Esophagus squamous epithelium (tissue), 5 donors: ENCODE data around the gene C2CD2. TPM values are rescaled to one million over a fixed set of nuclear protein-coding genes. Genes with fewer than 3 reads are reported as not detected.

Experiments used
- DNase-seq: peaks from one replicate; lab custom pipeline; 2025; lab: John Stamatoyannopoulos, UW
- H3K27ac ChIP-seq, 4 donors: fragments of 200-600 bp; sonication (generic); one replicate each; pipeline ENCODE4 v1.5.1; 2016 to 2019; ENCODE audit warnings: mild to moderate bottlenecking in 1 of 4
- H3K27me3 ChIP-seq, 4 donors: fragments of 200-600 bp; sonication (generic); 1 replicate in 3 of 4; 2 replicates in 1 of 4; pipeline versions ENCODE4 v1.5.1 to v1.6.0; 2017 to 2021; ENCODE audit warnings: antibody characterized with exemption in 1 of 4
- H3K36me3 ChIP-seq, 3 donors: fragments of 200-600 bp; sonication (generic); one replicate each; pipeline ENCODE4 v1.5.1; 2016 to 2019
- H3K4me1 ChIP-seq, 3 donors: fragments of 200-600 bp; sonication (generic); one replicate each; pipeline ENCODE4 v1.5.1; 2017 to 2019
- H3K4me3 ChIP-seq, 4 donors: fragments of 200-600 bp; sonication (generic); 1 replicate in 3 of 4; 2 replicates in 1 of 4; pipeline ENCODE4 v1.5.1; 2016 to 2019; ENCODE audit warnings: mild to moderate bottlenecking in 2 of 4, moderate library complexity in 1 of 4
- H3K9me3 ChIP-seq, 3 donors: fragments of 200-600 bp; sonication (generic); one replicate each; pipeline ENCODE4 v1.5.1; 2016 to 2019
- POLR2A ChIP-seq, 4 donors: fragments of 450-650 bp; IDR thresholded peaks; one replicate each; pipeline ENCODE4 v1.6.1; 2017; ENCODE audit warnings: antibody characterized with exemption in 4 of 4, mild to moderate bottlenecking in 4 of 4, moderate library complexity in 3 of 4
- WGBS, 2 donors: methylation state at CpG; one replicate each; pipeline ENCODE4 v1.1.5; 2018; 5-methylcytosine and 5-hydroxymethylcytosine counted together
- intact Hi-C: fragments of 100-400 bp; cut with DNase I; formaldehyde crosslinking; loops from one replicate; pipeline ENCODE4 v1.15.0; 2022
- total RNA-seq, 4 donors: library from RNA; depleted of rRNA; stranded (reverse); fragments of >200 nt; gene quantifications; one replicate each; pipeline ENCODE4 v1.1.0, GENCODE V29; 2016
- TF ChIP-seq, protein P1 (sequence below), 6 experiments: fragments of 450-650 bp in 4 of 6; fragments of 200-600 bp in 2 of 6; sonication (generic) in 2 of 6; IDR thresholded peaks; one replicate each; pipeline ENCODE4 v1.5.1; 2016 to 2019; ENCODE audit warnings: antibody characterized with exemption in 6 of 6, mild to moderate bottlenecking in 4 of 6, moderate library complexity in 4 of 6
- donor health status: DM: yes; HTN: yes; CAD: no.

The C2CD2 gene
- total RNA-seq, 4 donors from 2014 or later, result 13.6 to 21.2 (median 15.6) TPM

DNA sequence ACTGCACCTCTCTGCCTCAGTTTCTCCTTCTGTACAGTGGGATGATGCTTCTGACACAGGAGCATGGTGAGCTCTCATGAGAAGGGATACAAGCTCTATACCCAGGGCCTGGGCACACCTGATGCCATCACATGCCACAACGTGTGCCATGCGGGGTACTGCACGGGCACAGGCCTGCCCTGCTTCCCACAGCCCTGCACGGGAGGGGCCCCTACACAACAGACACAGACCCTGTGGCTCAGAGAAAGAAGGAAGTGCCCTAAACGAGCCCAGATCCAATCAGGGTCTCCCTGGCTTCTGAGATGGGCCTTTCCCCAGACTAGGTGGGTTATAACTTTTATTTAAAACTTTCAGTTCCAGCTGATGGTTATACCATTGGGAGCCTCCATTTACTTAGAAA is 24.6 kb downstream of the C2CD2 start:
- H3K4me1 ChIP-seq, result peaks cover 23 to 98% (median 73%) of the 10 kb centered on the region in 3 donors
- WGBS, 2 donors, result 43 to 53% methylated on average over 4 of the region's 5 CpGs

GRCh38 chr21:41928621-41929220 is 25.1 kb downstream of the C2CD2 start:
- TF ChIP-seq, protein P1, sequence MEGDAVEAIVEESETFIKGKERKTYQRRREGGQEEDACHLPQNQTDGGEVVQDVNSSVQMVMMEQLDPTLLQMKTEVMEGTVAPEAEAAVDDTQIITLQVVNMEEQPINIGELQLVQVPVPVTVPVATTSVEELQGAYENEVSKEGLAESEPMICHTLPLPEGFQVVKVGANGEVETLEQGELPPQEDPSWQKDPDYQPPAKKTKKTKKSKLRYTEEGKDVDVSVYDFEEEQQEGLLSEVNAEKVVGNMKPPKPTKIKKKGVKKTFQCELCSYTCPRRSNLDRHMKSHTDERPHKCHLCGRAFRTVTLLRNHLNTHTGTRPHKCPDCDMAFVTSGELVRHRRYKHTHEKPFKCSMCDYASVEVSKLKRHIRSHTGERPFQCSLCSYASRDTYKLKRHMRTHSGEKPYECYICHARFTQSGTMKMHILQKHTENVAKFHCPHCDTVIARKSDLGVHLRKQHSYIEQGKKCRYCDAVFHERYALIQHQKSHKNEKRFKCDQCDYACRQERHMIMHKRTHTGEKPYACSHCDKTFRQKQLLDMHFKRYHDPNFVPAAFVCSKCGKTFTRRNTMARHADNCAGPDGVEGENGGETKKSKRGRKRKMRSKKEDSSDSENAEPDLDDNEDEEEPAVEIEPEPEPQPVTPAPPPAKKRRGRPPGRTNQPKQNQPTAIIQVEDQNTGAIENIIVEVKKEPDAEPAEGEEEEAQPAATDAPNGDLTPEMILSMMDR (IDR thresholded peaks at IDR 0.05), result no peak
- TF ChIP-seq POLR2A (IDR thresholded peaks at IDR 0.05), result no peak
- intact Hi-C loops, result no loop called here
- no peak for DNase-seq
- Histone ChIP-seq H3K27ac (peak overlapping the region; percentile 67 to 90 (median 81)), H3K4me1 (peaks cover 23 to 98% (median 72%) of the 10 kb centered on the region in 3 donors), H3K9me3 (no peaks in the 10 kb centered on the region), H3K4me3 (no peak overlapping the region), H3K36me3 (no peaks in the 10 kb centered on the region), H3K27me3 (no peaks in the 10 kb centered on the region)
- 54 to 62% methylated on average over 10 of the region's 10 CpGs for WGBS, 2 donors

More for the DNA sequence above, 24.6 kb downstream of the C2CD2 start:
- TF ChIP-seq, protein P1 (IDR thresholded peaks at IDR 0.05), result no peak
- no peak for TF ChIP-seq POLR2A (IDR thresholded peaks at IDR 0.05)
- H3K4me3 ChIP-seq, result no peak overlapping the region
- no peaks in the 10 kb centered on the region for H3K27me3 ChIP-seq
- H3K36me3 ChIP-seq, result no peaks in the 10 kb centered on the region
- intact Hi-C loops, result no loop called here
- DNase-seq, result no peak
- H3K27ac ChIP-seq, result peak overlapping the region; percentile 67 to 90 (median 81)
- no peaks in the 10 kb centered on the region for H3K9me3 ChIP-seq

- H3K27me3 ChIP-seq, result no peaks in the 10 kb centered on the region
- DNase-seq, result no peak
- no peaks in the 10 kb centered on the region for H3K36me3 ChIP-seq
- TF ChIP-seq POLR2A (IDR thresholded peaks at IDR 0.05), result no peak
- TF ChIP-seq, protein P1 (IDR thresholded peaks at IDR 0.05), result no peak
- 83 to 87% methylated on average over 16 to 17 of the region's 17 CpGs for WGBS, 2 donors
- H3K27ac ChIP-seq, result peak overlapping the region; percentile 86 to 90 (median 89)
- peaks cover 17 to 95% (median 66%) of the 10 kb centered on the region in 3 donors for H3K4me1 ChIP-seq
- no peak overlapping the region for H3K4me3 ChIP-seq
- no peaks in the 10 kb centered on the region for H3K9me3 ChIP-seq
- intact Hi-C loops, result no loop called here
Measured at GRCh38 chr21:41927727-41928409, 25.9 kb downstream of the C2CD2 start.

- Histone ChIP-seq H3K4me3 (peak overlapping the region; percentile 23 to 63 (median 44)), H3K4me1 (peaks cover 17 to 92% (median 56%) of the 10 kb centered on the region in 3 donors), H3K9me3 (no peaks in the 10 kb centered on the region), H3K27ac (peak overlapping the region; percentile 86 to 90 (median 89)), H3K27me3 (no peaks in the 10 kb centered on the region), H3K36me3 (no peaks in the 10 kb centered on the region)
- intact Hi-C loops, result no loop called here
- WGBS, 2 donors, result 8% methylated on average over 3 of the region's 3 CpGs
- no peak for DNase-seq
- TF ChIP-seq, protein P1 (IDR thresholded peaks at IDR 0.05), result no peak
- no peak for TF ChIP-seq POLR2A (IDR thresholded peaks at IDR 0.05)
Measured at GRCh38 chr21:41926807-41927171, 27.0 kb downstream of the C2CD2 start.
